Activated B cell treated with CpG ODN at 0.5 μM for 24 hours (primary cell): ENCODE measurements around the gene ZNF652. TPM values are rescaled to one million over a fixed set of nuclear protein-coding genes. Genes with fewer than 3 reads are reported as not detected.

Source experiments
- ATAC-seq: fragments of 200-7000 bp; cut with Tn5 transposase; one replicate; pipeline ENCODE4 v1.10.0; 2021; ENCODE audit warnings: low read depth, mild to moderate bottlenecking, moderate library complexity
- CTCF ChIA-PET: fragments of 350-600 bp; sonication (Branson Sonifier 250); formaldehyde crosslinking; loops from one replicate; lab custom pipeline; 2021; ENCODE audit warnings: antibody characterized with exemption; lab: Charles Lee
- POLR2A ChIA-PET: fragments of 350-600 bp; sonication (Branson Sonifier 250); formaldehyde crosslinking; loops from one replicate; lab custom pipeline; 2021; ENCODE audit warnings: antibody characterized with exemption; lab: Charles Lee
- DNase-seq: peaks from one replicate; pipeline ENCODE4 v3.0.0; 2022
- H3K27ac Mint-ChIP-seq: one replicate; pipeline ENCODE4 v1.8.0; 2020; ENCODE audit warnings: mixed read lengths
- H3K27me3 Mint-ChIP-seq: one replicate; pipeline ENCODE4 v1.8.0; 2021; ENCODE audit warnings: mixed read lengths
- H3K36me3 Mint-ChIP-seq: one replicate; pipeline ENCODE4 v1.8.0; 2021; ENCODE audit warnings: low read depth, mixed read lengths
- H3K4me1 Mint-ChIP-seq: one replicate; pipeline ENCODE4 v1.8.0; 2021; ENCODE audit warnings: mixed read lengths
- H3K4me3 Mint-ChIP-seq: one replicate; pipeline ENCODE4 v1.8.0; 2020; ENCODE audit warnings: mild to moderate bottlenecking, mixed read lengths
- H3K9me3 Mint-ChIP-seq: one replicate; pipeline ENCODE4 v1.8.0; 2020; ENCODE audit warnings: mixed read lengths
- intact Hi-C: fragments of 100-400 bp; cut with micrococcal nuclease; formaldehyde crosslinking; loops from one replicate; pipeline ENCODE4 v1.15.1; 2024
- total RNA-seq: library from RNA; stranded (reverse); gene quantifications from 2 replicates; pipeline ENCODE4 v1.2.3, GENCODE V29; 2022
- TF ChIP-seq, protein P1 (sequence below): fragments of 200-600 bp; IDR thresholded peaks from one replicate; pipeline ENCODE4 v1.8.0; 2022; ENCODE audit warnings: antibody characterized with exemption, mild to moderate bottlenecking

Gene ZNF652
- total RNA-seq, 1 donor from 2014 or later = 40.6 TPM

DNA sequence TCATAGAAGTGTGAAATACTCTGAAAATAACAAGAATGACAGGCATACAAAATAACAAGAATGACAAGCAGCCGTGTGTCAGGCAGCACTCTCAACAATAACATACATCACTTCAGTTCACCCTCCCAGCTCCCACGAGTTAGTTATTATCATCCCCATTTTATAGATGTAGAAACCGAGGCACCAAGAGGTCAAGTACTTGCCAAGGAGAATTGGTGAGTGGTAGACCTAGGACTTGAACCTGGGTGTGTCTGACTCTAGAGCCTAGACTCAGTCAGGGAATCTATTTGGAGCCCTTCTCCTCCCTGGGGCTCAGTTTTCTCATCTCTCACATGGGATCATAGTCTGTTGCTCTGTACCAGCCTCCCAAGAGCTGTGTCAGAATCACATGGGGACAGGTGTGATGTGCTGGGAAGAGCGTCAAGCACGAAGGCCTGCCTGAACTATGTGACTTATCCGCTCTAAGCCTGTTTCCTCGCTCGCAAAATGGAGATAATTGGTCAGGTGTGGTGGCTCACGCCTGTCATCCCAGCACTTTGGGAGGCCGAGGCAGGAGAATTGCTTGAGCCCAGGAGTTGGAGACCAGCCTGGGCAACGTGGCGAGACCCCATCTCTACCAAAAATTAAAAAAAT lies 112.0 kb downstream of the ZNF652 start:
- intact Hi-C loops = no loop called here
- no peaks in the 10 kb centered on the region for H3K4me1 Mint-ChIP-seq
- no peaks in the 10 kb centered on the region for H3K9me3 Mint-ChIP-seq
- no peak overlapping the region for H3K4me3 Mint-ChIP-seq
- DNase-seq (no peak), ATAC-seq (no peak)
- ChIA-PET POLR2A (no interaction called here), CTCF (no interaction called here)
- H3K36me3 Mint-ChIP-seq = no peaks in the 10 kb centered on the region
- H3K27ac Mint-ChIP-seq = no peak overlapping the region
- TF ChIP-seq, protein P1, sequence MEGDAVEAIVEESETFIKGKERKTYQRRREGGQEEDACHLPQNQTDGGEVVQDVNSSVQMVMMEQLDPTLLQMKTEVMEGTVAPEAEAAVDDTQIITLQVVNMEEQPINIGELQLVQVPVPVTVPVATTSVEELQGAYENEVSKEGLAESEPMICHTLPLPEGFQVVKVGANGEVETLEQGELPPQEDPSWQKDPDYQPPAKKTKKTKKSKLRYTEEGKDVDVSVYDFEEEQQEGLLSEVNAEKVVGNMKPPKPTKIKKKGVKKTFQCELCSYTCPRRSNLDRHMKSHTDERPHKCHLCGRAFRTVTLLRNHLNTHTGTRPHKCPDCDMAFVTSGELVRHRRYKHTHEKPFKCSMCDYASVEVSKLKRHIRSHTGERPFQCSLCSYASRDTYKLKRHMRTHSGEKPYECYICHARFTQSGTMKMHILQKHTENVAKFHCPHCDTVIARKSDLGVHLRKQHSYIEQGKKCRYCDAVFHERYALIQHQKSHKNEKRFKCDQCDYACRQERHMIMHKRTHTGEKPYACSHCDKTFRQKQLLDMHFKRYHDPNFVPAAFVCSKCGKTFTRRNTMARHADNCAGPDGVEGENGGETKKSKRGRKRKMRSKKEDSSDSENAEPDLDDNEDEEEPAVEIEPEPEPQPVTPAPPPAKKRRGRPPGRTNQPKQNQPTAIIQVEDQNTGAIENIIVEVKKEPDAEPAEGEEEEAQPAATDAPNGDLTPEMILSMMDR = no peak
- H3K27me3 Mint-ChIP-seq = peaks cover 26% of the 10 kb centered on the region

DNA sequence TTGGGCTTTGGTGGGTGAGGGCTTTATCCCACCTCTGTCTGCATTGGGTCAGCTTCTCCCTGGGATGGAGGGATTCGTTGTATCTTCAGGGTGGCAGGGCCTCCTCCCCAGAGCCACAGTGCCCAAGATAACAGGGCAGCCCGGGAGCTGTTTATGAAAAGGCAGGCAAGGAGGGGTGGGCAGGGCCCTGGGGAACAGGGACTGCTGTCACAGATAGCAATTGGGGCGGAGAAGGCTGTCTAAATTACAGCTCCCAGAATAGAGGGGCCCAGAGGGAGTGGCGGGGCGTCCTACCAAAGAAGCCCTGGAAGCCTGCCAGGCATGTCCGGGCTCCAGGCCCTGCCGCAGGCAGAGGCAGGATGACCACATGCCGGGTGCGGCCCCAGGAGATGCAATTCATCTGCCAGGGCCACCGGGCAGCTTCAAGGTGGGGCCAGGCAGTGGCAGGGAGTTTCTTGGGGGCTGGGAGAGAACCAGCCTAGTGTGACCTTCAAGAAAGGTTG lies 112.7 kb downstream of the ZNF652 start:
- H3K27ac Mint-ChIP-seq = no peak overlapping the region
- POLR2A ChIA-PET = no interaction called here
- no peak for ATAC-seq
- H3K27me3 Mint-ChIP-seq = peaks cover 29% of the 10 kb centered on the region
- no peaks in the 10 kb centered on the region for H3K36me3 Mint-ChIP-seq
- TF ChIP-seq, protein P1 = no peak
- CTCF ChIA-PET = interaction anchor here (1.3 kb wide), 1 partner anchor 69 kb away, joined by 3 read pairs; no protein-coding TSS in a partner anchor
- no peaks in the 10 kb centered on the region for H3K4me1 Mint-ChIP-seq
- no peaks in the 10 kb centered on the region for H3K9me3 Mint-ChIP-seq
- no peak for DNase-seq
- intact Hi-C loops = no loop called here
- H3K4me3 Mint-ChIP-seq = no peak overlapping the region

DNA sequence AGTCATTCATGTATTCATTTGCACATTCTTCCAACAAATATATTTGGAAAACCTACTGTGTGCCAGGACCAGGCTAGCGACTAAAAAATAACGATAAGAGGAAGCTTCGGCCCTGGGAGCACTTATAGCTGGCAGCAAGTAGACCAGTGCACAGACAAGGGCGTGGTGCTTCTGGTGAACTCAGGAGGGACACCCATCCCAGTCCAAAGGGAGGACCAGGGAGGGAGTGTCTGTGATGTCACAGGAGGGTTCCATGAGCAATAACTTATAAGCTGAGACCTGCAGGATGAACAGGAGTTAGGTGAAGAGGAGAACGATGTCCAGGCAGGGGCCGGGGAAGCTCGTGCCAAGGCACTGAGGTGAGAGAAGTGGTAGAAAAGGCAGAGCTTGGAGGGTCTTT lies 114.1 kb downstream of the ZNF652 start:
- Mint-ChIP-seq H3K4me3 (no peak overlapping the region), H3K9me3 (no peaks in the 10 kb centered on the region), H3K36me3 (no peaks in the 10 kb centered on the region), H3K4me1 (no peaks in the 10 kb centered on the region), H3K27ac (no peak overlapping the region), H3K27me3 (peaks cover 29% of the 10 kb centered on the region)
- intact Hi-C loops = no loop called here
- DNase-seq (no peak), ATAC-seq (no peak)
- TF ChIP-seq, protein P1 = no peak
- CTCF ChIA-PET = interaction anchor here (1.3 kb wide), 1 partner anchor 67 kb away, joined by 3 read pairs; no protein-coding TSS in a partner anchor
- POLR2A ChIA-PET = no interaction called here

DNA sequence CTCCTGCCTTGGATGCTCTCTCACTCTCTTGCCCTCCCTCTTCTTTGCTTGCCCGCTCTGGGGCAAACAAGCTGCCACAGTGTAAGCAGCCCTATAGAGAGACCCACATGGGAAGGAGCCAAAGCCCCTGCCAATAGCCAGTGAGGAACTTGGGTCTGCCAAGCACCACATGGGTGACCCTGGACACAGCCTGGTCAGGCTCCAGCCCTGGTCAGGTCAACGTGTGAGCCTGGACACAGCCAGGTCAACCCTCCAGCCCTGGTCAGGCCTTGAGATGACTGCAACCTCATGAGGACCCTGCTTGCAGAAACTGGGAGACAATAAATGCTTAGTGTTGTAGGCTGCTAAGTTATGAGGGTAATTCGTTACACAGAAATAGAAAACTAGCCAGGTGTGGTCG lies 117.2 kb downstream of the ZNF652 start:
- no peak overlapping the region for H3K27ac Mint-ChIP-seq
- no peaks in the 10 kb centered on the region for H3K36me3 Mint-ChIP-seq
- TF ChIP-seq, protein P1 = no peak
- H3K4me1 Mint-ChIP-seq = no peaks in the 10 kb centered on the region
- no peak overlapping the region for H3K4me3 Mint-ChIP-seq
- ATAC-seq (no peak), DNase-seq (no peak)
- intact Hi-C loops = no loop called here
- POLR2A ChIA-PET = interaction anchor here (0.6 kb wide), 1 partner anchor 34 kb away, joined by 3 read pairs; the partner anchor contains the start of genes ABI3 and GNGT2
- CTCF ChIA-PET = no interaction called here
- no peaks in the 10 kb centered on the region for H3K9me3 Mint-ChIP-seq
- H3K27me3 Mint-ChIP-seq = peaks cover 21% of the 10 kb centered on the region

Other genes with a start within 250 kb of the ZNF652 start
- gene B4GALNT2, start 229.5 kb downstream of the ZNF652 start, total RNA-seq = 0.05 and 0.09 TPM in 2 replicates
- gene GNGT2, start 151.7 kb downstream of the ZNF652 start, total RNA-seq = 8.1 and 9.8 TPM in 2 replicates
- gene ABI3, start 151.5 kb downstream of the ZNF652 start, total RNA-seq = 6.5 and 9.7 TPM in 2 replicates
- 0.59 TPM in 1 of 2 replicates, not detected in the other for gene PHOSPHO1, start 131.5 kb downstream of the ZNF652 start, total RNA-seq
- 184 and 214 TPM in 2 replicates for gene PHB1, start 52.6 kb upstream of the ZNF652 start, total RNA-seq
- 1.2 and 1.3 TPM in 2 replicates for gene NGFR, start 133.0 kb upstream of the ZNF652 start, total RNA-seq
- not detected in 2 replicates for gene NXPH3, start 213.6 kb upstream of the ZNF652 start, total RNA-seq